GM12873 (cell line): ENCODE measurements around the gene HSPH1.

Experiments
- CTCF ChIP-seq: IDR thresholded peaks from 2 replicates; pipeline ENCODE4 v1.5.1; 2012; ENCODE audit warnings: low read depth, mild to moderate bottlenecking, moderate library complexity, low read length, control low read depth; ENCODE audit not compliant: insufficient read depth; ENCODE audit errors: missing control alignments

The HSPH1 gene

DNA sequence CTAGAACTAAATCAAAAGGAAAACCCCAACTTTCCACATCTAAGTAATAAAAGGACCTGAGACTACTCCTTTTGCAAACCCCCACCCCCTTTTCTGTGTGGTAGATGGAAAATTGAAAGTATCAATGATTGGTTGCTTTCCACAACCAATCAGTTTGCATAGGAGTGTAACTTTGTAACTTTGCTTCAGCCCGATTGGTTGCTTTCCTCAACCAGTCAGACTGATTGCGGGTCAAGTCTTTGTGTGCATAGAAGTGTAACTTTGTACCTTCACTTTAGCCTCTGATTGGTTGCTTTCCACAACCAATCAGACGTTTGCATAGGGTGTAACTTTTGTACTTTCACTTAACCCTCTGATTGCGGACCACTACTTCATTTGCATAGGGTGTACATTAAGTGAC lies 30.0 kb upstream of the HSPH1 start:
- TF ChIP-seq CTCF: no peak

- TF ChIP-seq CTCF: no peak
Observed at GRCh38 chr13:31184981-31185645, 23.4 kb upstream of the HSPH1 start.

GRCh38 chr13:31184451-31184850 lies 22.7 kb upstream of the HSPH1 start:
- no peak for TF ChIP-seq CTCF

DNA sequence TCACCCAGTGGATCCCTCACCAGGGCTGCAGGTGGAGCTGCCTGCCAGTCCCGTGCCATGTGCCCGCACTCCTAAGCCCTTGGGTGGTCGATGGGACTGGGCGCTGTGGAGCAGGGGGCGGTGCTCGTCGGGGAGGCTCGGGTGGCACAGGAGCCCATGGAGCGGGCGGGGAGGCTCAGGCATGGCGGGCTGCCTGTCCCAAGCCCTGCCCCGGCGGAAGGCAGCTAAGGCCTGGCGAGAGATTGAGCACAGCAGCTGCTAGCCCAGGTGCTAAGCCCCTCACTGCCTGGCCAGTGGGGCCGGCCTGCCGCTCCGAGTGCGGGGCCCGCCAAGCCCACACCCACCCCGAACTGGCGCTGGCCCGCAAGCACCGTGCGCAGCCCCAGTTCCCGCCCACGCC lies 21.3 kb upstream of the HSPH1 start:
- no peak for TF ChIP-seq CTCF

GRCh38 chr13:31179754-31180153 lies 18.1 kb upstream of the HSPH1 start:
- no peak for TF ChIP-seq CTCF

GRCh38 chr13:31179241-31179640 lies 17.5 kb upstream of the HSPH1 start:
- no peak for TF ChIP-seq CTCF

DNA sequence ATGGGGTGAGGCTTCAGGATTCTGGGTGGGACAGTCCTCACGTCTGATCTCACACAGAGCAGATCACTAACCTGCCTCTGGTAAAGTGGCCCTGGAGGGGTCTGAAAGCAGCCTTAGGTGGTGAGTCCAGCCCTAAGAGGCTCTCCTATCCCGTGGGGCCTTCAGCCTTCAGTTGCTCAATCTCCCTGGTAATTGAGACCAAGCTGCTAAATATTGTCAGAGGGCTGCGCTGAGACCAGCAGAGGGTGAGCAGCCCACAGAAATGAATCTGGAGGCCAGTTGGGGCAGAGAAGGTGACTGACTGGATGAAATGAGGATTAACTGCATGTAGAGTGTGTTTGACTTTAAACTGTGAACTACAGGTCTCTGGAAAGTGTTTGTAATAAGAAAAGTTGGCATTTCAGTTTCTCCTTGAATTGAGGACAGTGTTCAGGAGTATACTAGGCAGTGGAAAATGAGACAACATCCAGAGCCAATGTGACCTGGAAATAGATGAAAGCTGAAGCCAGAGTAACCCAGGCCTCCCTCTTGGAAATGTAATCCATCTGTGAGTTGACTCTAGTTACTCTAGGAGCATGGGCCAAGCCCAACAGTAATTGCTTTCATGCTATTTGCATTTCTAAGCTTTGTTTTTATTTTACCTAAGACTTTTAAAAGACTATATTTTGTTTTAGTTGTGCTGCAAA lies 14.3 kb upstream of the HSPH1 start:
- TF ChIP-seq CTCF: no peak
